ENCODE measurements around the gene FAF1. TPM values are rescaled to one million over a fixed set of nuclear protein-coding genes. Genes with fewer than 3 reads are reported as not detected.

FAF1 gene
- polyA plus RNA-seq, 1 of the 3 experiments (the other 2 are of a cell fraction) = 8.7 TPM

DNA sequence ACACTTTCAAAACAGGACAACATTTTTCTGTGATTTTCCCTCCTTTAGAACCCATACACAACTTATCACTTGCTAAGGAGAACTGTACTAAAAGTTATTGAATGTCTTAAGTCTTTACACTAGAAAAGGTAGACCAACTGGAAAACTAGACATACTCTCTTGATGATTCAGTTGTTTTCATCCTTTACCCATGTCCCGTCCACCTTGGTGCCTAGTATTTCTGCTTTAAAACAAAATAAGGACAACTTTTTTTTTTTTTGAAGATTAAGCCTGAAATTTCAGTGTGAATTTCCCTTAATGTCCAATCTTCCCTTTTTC, 14.5 kb upstream of the FAF1 start:
- ChIA-PET POLR2A (no interaction called here), CTCF (no interaction called here)
- Histone ChIP-seq H3K9me2 (no peaks in the 10 kb centered on the region), H3K4me3 (ENCODE audit: low read depth in 2 of 2, low read length in 1 of 2) (no peak overlapping the region), H3K79me2 (ENCODE audit: insufficient read depth) (peaks cover 80% of the 10 kb centered on the region), H3F3A (replicated peaks; ENCODE audit: insufficient read depth) (peaks cover 27% of the 10 kb centered on the region), H3K9ac (no peak overlapping the region), H4K20me1 (ENCODE audit: insufficient read depth) (no peaks in the 10 kb centered on the region), H3K4me1 (ENCODE audit: control insufficient read depth in 1 of 2, insufficient read depth in 2 of 2, low read depth in 1 of 2, low read length in 1 of 2) (peaks cover 12 to 15% of the 10 kb centered on the region in 2 experiments; a peak in 3 of 4 replicates), H3K9me3 (no peaks in the 10 kb centered on the region), H3K36me3 (replicated peaks in 1 of 2; ENCODE audit: control insufficient read depth in 1 of 2, insufficient read depth in 2 of 2, low read length in 1 of 2) (peaks cover 8 to 10% of the 10 kb centered on the region in 2 experiments), H3K4me2 (no peak overlapping the region), H3K27ac (ENCODE audit: low read depth in 2 of 2, low read length in 1 of 2) (peak overlapping the region in 1 of 2 experiments; percentile 28; a peak in 3 of 4 replicates), H2AFZ (ENCODE audit: low read depth) (peak overlapping the region; percentile 1; the same call in 1 of the 2 replicates), H3K27me3 (ENCODE audit: insufficient read depth) (no peaks in the 10 kb centered on the region)
- 72% methylated on average over 1 of the region's 1 CpG for WGBS (ENCODE audit: low lambda C conversion rate)
- TF ChIP-seq TCF12 (IDR thresholded peaks at IDR 0.05) (no peak), NRF1 (IDR thresholded peaks at IDR 0.05; ENCODE audit: low read depth, low read length) (no peak), EZH2phosphoT487 (IDR thresholded peaks at IDR 0.05; ENCODE audit: borderline replicate concordance, low read depth) (no peak), RAD21 (IDR thresholded peaks at IDR 0.05; ENCODE audit: low read length) (no peak), CHD2 (IDR thresholded peaks at IDR 0.05; ENCODE audit: low read length, partially characterized antibody) (no peak), ELF1 (IDR thresholded peaks at IDR 0.05) (no peak), RXRA (IDR thresholded peaks at IDR 0.05; ENCODE audit: borderline replicate concordance, low read depth) (no peak), SIN3A (IDR thresholded peaks at IDR 0.05; ENCODE audit: borderline replicate concordance, low read depth, low read length) (no peak), FOXJ3 (CRISPR knock-in tag; IDR thresholded peaks at IDR 0.05) (no peak)
- TF ChIP-seq, protein P1, sequence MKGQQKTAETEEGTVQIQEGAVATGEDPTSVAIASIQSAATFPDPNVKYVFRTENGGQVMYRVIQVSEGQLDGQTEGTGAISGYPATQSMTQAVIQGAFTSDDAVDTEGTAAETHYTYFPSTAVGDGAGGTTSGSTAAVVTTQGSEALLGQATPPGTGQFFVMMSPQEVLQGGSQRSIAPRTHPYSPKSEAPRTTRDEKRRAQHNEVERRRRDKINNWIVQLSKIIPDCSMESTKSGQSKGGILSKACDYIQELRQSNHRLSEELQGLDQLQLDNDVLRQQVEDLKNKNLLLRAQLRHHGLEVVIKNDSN (IDR thresholded peaks at IDR 0.05; ENCODE audit: borderline replicate concordance, low read depth) = no peak
- TF ChIP-seq, protein P2, sequence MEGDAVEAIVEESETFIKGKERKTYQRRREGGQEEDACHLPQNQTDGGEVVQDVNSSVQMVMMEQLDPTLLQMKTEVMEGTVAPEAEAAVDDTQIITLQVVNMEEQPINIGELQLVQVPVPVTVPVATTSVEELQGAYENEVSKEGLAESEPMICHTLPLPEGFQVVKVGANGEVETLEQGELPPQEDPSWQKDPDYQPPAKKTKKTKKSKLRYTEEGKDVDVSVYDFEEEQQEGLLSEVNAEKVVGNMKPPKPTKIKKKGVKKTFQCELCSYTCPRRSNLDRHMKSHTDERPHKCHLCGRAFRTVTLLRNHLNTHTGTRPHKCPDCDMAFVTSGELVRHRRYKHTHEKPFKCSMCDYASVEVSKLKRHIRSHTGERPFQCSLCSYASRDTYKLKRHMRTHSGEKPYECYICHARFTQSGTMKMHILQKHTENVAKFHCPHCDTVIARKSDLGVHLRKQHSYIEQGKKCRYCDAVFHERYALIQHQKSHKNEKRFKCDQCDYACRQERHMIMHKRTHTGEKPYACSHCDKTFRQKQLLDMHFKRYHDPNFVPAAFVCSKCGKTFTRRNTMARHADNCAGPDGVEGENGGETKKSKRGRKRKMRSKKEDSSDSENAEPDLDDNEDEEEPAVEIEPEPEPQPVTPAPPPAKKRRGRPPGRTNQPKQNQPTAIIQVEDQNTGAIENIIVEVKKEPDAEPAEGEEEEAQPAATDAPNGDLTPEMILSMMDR (IDR thresholded peaks at IDR 0.05) = no peak
- TF ChIP-seq, protein P3, sequence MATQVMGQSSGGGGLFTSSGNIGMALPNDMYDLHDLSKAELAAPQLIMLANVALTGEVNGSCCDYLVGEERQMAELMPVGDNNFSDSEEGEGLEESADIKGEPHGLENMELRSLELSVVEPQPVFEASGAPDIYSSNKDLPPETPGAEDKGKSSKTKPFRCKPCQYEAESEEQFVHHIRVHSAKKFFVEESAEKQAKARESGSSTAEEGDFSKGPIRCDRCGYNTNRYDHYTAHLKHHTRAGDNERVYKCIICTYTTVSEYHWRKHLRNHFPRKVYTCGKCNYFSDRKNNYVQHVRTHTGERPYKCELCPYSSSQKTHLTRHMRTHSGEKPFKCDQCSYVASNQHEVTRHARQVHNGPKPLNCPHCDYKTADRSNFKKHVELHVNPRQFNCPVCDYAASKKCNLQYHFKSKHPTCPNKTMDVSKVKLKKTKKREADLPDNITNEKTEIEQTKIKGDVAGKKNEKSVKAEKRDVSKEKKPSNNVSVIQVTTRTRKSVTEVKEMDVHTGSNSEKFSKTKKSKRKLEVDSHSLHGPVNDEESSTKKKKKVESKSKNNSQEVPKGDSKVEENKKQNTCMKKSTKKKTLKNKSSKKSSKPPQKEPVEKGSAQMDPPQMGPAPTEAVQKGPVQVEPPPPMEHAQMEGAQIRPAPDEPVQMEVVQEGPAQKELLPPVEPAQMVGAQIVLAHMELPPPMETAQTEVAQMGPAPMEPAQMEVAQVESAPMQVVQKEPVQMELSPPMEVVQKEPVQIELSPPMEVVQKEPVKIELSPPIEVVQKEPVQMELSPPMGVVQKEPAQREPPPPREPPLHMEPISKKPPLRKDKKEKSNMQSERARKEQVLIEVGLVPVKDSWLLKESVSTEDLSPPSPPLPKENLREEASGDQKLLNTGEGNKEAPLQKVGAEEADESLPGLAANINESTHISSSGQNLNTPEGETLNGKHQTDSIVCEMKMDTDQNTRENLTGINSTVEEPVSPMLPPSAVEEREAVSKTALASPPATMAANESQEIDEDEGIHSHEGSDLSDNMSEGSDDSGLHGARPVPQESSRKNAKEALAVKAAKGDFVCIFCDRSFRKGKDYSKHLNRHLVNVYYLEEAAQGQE (IDR thresholded peaks at IDR 0.05; ENCODE audit: low read depth, low read length) = no peak
- TF ChIP-seq, protein P4, sequence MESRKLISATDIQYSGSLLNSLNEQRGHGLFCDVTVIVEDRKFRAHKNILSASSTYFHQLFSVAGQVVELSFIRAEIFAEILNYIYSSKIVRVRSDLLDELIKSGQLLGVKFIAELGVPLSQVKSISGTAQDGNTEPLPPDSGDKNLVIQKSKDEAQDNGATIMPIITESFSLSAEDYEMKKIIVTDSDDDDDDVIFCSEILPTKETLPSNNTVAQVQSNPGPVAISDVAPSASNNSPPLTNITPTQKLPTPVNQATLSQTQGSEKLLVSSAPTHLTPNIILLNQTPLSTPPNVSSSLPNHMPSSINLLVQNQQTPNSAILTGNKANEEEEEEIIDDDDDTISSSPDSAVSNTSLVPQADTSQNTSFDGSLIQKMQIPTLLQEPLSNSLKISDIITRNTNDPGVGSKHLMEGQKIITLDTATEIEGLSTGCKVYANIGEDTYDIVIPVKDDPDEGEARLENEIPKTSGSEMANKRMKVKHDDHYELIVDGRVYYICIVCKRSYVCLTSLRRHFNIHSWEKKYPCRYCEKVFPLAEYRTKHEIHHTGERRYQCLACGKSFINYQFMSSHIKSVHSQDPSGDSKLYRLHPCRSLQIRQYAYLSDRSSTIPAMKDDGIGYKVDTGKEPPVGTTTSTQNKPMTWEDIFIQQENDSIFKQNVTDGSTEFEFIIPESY (IDR thresholded peaks at IDR 0.05; ENCODE audit: borderline replicate concordance, low read depth) = no peak
- no peak for DNase-seq
